ENCODE results near the gene PCNX3.

PCNX3 gene

GRCh38 chr11:65640483-65641296 is 25.1 kb downstream of the PCNX3 start:
- no peak for DNase-seq

DNA sequence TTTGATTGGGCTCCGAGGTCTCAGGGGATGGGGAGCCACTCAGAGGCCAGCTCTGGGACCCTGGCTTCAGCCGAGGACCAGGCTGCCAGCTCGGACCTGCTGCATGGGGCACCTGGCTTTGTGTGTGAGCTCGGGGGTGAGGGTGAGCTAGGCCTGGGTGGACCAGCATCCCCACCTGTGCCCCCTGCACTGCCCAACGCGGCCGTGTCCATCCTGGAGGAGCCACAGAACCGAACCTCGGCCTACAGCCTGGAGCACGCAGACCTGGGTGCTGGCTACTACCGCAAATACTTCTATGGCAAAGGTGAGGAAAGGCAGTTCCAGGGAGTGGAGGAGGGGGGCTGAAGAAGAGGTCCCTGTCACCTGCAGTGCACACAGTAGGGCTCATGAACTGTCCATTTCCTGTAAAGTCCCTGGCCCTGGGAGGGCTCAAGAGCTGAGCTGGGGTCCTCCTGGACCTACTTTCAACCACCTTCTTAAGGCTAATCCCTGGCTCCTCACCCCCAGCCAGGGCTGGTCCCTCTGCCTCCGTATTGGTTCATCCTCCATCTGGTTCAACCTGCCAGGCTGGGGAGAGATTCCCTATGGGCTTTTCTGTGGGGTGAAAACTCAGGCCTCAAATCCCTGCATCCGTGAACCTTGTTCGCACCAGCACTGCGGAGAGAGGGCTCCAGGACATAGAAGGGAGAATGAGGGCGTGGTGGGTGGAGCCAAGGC is 25.9 kb downstream of the PCNX3 start:
- DNase-seq, result no peak

- no peak for DNase-seq
These were observed 26.6 kb downstream of the PCNX3 start for GRCh38 chr11:65642014-65642671.

DNA sequence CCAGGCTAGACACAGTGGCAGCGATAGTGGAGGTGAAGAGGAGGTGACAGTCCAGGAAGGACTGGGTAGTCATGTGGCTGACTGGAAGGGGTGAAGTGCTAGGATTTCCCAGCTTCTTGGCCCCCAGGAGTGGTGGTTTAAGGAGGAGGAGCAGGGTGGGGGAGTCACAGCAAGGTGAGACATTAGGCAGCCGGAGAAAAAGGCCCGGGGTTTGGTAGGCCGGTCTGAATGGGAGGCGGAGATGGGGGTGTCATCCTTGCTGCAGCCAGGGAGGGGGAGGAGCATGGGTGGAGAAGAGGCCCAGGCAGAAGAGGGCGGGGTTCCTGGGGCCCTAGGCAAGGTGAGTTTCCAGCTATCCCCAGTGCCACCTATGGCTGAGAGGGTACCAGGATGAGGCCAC is 28.4 kb downstream of the PCNX3 start:
- DNase-seq, result no peak

GRCh38 chr11:65644837-65645236 is 29.3 kb downstream of the PCNX3 start:
- DNase-seq, result no peak

- DNase-seq, result peak; percentile 13
These were observed 30.1 kb downstream of the PCNX3 start for GRCh38 chr11:65645710-65646109.

GRCh38 chr11:65646288-65646957 is 30.8 kb downstream of the PCNX3 start:
- no peak for DNase-seq

DNA sequence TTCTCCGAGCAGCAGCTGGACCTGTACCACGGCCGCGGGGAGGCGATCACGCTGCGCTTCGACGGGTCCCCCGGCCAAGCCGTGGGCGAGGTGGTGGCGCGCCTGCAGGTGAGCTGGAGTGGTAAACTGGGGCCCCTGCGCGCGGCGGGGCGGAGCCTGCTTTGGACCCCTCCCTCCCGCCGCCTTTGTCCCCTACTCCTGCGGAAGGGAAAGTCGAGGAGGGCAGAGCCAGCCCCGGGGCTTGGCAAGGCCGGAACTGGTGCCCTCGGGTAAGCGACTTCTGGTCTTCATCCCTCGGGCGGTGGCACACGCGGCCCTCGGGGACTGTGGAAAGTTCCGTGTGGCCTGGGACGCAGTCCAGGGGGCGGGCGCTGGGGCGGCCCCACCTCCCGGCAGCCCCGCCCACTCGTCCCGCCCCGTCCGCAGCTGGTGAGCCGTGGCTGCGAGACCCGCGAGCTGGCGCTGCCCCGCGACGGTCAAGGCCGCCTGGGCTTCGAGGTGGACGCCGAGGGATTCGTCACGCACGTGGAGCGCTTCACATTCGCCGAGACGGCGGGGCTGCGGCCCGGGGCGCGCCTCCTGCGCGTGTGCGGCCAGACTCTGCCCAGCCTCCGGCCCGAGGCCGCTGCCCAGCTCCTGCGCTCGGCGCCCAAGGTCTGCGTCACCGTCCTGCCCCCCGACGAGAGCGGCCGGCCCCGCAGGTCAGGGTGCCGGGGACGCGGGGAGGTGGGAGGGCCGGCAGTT is 31.6 kb downstream of the PCNX3 start:
- no peak for DNase-seq

- no peak for DNase-seq
These were observed 33.5 kb downstream of the PCNX3 start for GRCh38 chr11:65648997-65649493.

DNA sequence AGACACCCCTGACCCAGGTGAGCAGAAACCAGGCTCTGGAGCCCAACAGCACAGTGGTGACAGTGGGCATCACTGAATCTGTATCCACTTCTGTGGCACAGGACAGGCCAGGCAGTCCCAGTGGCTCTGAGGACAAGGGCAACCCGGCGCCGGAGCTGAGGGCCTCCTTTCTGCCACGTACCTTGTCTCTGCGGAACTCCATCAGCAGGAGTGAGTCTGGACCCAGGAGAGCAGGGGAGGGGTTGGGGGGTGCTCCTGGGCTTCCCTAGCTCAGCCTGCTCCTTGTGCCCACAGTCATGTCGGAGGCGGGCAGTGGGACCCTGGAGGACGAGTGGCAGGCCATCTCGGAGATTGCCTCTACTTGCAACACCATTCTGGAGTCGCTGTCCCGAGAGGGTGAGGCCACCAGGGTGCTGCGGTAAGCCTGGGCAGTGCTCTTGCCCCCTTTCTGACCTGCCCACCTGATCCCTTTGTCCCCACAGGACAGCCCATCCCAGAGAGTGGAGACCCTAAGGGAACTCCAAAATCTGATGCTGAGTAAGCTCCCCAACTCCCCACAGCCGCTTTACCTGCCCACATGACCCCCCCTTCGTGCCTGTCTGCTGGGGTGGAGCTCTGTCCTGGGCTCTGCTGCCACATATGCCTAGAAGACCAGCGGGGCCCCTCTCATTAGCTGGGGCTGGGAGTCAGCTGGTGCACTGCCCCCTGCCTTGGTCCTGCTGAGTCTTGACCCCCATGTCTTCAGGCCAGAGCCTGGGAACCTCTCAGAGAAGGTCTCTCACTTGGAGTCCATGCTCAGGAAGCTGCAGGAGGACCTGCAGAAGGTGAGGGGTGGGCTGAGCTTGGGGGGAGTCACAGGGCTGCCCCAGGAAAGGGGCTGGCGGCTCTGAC is 34.3 kb downstream of the PCNX3 start:
- no peak for DNase-seq

DNA sequence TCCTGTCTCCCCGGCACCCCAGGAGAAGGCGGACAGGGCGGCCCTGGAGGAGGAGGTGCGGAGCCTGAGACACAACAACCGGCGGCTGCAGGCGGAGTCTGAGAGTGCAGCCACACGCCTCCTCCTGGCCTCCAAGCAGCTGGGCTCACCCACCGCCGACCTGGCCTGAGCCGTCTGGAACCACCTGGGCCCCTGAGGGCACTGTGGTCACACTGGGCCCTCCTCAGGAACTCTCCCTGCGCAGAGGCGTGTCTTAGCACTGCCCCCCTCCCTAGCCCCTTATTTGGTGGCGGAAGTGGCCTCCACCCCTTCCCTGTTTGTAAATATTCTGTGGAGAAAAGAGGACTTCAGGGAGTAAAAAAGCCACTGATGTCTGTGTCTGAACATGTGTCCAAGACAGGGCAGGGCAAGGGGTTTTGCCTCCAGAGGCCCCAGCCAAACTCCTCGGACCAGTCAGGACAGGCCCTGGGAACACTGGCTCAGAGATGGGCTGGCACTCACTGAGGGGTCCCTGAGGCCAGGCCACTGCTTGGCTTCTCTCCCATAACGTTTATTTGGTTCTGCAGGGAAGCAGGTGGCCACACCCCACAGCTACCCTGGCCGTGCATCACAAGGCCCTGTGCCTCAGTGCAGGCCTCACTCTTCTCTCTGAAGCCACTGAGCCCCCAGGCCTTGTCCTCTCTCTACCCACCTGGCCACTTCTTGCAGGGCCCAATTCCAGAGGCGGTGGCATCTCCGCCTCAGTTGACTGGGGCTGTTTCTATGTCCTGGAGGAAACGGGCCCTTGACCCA is 35.2 kb downstream of the PCNX3 start:
- DNase-seq, result no peak

DNA sequence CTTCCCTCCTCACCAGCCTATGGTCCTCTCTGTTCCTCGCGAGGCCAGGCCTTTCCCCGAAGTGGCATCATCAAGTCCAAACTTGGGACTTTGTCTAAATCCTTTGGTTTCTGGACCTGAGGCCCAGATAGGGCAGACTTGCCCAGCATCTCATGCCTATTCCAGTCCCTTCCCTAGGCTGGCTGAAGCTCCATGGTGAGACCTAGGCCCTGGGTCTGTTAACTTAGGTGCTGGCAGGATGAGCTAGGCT is 35.7 kb downstream of the PCNX3 start:
- DNase-seq, result no peak

GRCh38 chr11:65651589-65652510 is 36.3 kb downstream of the PCNX3 start:
- DNase-seq, result no peak

GRCh38 chr11:65652511-65653228 is 37.1 kb downstream of the PCNX3 start:
- DNase-seq, result peak; percentile 93

- no peak for DNase-seq
These were observed 38.0 kb downstream of the PCNX3 start for GRCh38 chr11:65653229-65654225.

DNA sequence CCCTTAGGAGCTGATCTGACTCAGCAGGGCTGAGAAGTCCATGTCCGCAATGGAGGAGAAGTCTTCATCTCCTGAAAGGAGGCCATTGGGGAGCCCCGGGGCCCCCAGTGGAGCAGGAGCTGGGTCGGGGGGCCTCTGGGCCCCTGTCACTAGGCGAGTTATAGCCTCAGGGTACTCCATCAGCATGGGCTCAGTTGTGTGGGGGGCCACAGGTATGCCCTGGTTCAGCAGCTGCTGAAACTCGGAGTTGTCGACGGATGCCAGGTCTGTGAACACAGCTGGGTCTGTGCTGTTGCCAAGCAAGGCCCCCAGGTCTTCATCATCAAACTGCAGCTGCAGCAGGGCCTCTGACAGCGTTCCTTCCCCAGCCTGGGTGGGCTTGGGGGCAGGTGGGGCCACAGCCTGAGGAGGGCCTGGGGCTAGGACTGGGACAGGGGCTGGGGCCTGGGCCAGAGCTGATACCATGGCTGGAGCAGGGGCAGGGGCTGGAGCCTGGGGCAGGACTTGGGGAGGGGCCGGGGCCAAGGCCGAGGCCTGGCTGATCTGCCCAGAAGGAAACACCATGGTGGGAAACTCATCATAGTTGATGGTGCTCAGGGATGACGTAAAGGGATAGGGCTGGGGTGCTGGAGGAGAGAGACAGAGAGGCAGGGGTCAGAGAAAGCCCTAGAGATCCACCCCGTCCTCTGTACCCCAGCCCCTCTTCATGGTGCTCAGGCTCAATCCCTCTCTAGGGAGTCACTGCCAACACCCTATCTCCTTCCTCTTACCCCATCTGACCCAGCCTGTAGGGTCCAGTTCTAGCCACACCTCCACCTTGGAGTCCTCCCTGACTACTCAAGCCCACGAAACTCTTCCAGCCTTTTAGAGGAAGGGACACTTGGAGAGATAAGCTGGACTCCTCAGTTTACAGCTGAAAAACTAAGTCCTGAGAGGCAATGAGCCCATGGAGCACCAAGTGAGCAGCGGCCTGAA is 39.1 kb downstream of the PCNX3 start:
- DNase-seq, result no peak

Data from HCEC 1CT (cell line).